GM20000 (cell line): ENCODE data around the gene TMEM212.
A peak's percentile ranks its signal among the peaks of the same experiment; 100 is the strongest.
"Not testable (repeated sequence)": the region's sequence is repeated elsewhere in the genome, so short reads cannot be mapped to it uniquely, and the experiment has no call there.

Source experiments
- DNase-seq: peaks from one replicate; pipeline ENCODE4 v3.0.0; 2012; ENCODE audit warnings: low spot score
- TF ChIP-seq, protein P1 (sequence below): IDR thresholded peaks from 2 replicates; pipeline ENCODE4 v1.5.1; 2012; ENCODE audit warnings: mild to moderate bottlenecking, control low read depth; ENCODE audit errors: extremely low read depth, missing control alignments

Gene TMEM212

GRCh38 chr3:171813897-171814460 lies 29.2 kb upstream of the TMEM212 start:
- DNase-seq: peak; percentile 46
- TF ChIP-seq, protein P1, sequence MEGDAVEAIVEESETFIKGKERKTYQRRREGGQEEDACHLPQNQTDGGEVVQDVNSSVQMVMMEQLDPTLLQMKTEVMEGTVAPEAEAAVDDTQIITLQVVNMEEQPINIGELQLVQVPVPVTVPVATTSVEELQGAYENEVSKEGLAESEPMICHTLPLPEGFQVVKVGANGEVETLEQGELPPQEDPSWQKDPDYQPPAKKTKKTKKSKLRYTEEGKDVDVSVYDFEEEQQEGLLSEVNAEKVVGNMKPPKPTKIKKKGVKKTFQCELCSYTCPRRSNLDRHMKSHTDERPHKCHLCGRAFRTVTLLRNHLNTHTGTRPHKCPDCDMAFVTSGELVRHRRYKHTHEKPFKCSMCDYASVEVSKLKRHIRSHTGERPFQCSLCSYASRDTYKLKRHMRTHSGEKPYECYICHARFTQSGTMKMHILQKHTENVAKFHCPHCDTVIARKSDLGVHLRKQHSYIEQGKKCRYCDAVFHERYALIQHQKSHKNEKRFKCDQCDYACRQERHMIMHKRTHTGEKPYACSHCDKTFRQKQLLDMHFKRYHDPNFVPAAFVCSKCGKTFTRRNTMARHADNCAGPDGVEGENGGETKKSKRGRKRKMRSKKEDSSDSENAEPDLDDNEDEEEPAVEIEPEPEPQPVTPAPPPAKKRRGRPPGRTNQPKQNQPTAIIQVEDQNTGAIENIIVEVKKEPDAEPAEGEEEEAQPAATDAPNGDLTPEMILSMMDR: no peak

GRCh38 chr3:171814662-171815061 lies 28.5 kb upstream of the TMEM212 start:
- DNase-seq: not testable (repeated sequence)

GRCh38 chr3:171815973-171816595 lies 27.1 kb upstream of the TMEM212 start:
- no peak for DNase-seq
- TF ChIP-seq, protein P1: no peak

DNA sequence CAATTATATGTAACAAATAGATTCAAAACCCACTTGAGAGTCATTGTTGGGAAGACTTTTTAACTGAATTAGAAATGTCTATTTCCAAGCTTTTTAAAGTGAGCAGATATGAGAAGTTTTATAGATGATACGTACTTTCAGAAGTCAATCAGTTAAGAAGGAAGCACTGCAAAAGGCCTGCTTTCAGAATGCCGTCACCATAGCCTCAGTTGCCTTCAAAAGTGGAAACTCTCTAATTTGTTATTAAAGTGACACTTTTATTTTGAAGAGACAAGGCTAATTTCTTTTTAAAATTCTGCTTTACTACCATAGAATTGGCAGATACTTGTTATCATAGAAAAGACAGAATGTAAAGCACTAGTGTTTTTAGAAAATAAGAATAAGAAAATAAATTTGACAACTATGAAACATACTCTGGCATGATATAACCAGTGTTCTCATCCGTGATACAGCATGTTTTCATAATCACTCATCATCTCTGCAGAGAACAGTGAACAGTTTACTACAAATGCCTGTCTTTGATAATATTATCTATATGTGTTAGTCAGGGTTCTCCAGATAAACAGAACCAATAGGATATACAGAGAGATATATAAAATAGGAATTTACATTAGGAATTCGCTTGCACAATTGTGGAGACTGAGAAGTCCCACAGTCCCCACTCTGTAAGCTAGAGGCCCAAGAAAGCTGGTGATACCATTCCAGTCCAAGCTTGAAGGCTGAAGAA lies 25.9 kb upstream of the TMEM212 start:
- TF ChIP-seq, protein P1: no peak
- no peak for DNase-seq

GRCh38 chr3:171821044-171821443 lies 22.1 kb upstream of the TMEM212 start:
- no peak for DNase-seq
- TF ChIP-seq, protein P1: no peak

- DNase-seq: no peak
- TF ChIP-seq, protein P1: no peak
Measured at GRCh38 chr3:171821778-171822358, 21.3 kb upstream of the TMEM212 start.

DNA sequence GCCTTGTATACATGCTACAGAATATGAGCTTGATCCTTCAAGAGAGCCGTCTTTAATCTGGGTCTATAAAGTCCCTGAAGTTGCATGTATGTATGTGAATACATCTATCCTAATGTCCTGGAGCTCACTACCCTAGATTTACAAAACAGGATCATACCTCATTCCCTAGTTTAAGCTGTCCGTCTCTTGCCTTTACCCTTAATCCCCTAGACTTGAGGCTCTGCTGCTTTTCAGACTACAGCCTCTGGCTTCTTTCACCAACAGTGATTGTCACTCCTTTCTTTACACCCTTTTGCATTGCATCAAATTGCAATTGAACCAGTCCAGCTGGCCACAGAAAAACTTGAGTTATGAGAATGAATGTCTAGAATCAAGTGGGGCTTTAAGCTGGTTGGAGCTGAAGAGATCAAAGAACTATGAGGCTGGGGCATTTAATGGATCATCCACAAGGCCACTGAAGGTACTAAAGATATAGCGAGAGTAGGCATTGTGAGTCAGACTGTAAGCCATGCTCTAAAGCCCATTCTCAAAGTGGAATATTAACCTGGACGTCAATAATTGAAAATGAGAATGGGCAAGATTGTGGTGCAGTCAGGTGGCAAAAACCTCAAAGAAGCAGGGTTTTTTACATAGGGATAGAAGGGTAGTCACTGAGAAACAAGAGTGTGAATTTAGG lies 20.6 kb upstream of the TMEM212 start:
- DNase-seq: no peak
- TF ChIP-seq, protein P1: no peak
